CD4-positive, CD25-positive, alpha-beta regulatory T cell (primary cell): Measurements from ENCODE around the gene RIC8B. TPM values are rescaled to one million over a fixed set of nuclear protein-coding genes. Genes with fewer than 3 reads are reported as not detected.

Experiments used
- ATAC-seq, 2 donors: fragments of 150-1000 bp; cut with Tn5 transposase; one replicate each; pipeline ENCODE4 v1.10.0; 2021; ENCODE audit warnings: low read depth in 2 of 2, moderate number of reproducible peaks in 2 of 2, moderate library complexity in 1 of 2
- DNase-seq, 3 donors: peaks; one replicate each; pipeline versions ENCODE4 v3.0.0 to v3.0.0-alpha.2; 2012 to 2022; ENCODE audit warnings: mixed read lengths in 1 of 3
- H3K27ac ChIP-seq: one replicate; pipeline ENCODE4 v1.7.0; 2013; ENCODE audit warnings: mild to moderate bottlenecking, low read length; ENCODE audit not compliant: insufficient read depth, poor library complexity, severe bottlenecking
- H3K27me3 ChIP-seq: one replicate; pipeline ENCODE4 v1.7.0; 2013; ENCODE audit warnings: low read length; ENCODE audit not compliant: control insufficient read depth, insufficient read depth
- H3K36me3 ChIP-seq: one replicate; pipeline ENCODE4 v1.7.0; 2013; ENCODE audit warnings: mild to moderate bottlenecking, low read length, moderate library complexity; ENCODE audit not compliant: control insufficient read depth, insufficient read depth
- H3K4me1 ChIP-seq: 2 replicates; pipeline ENCODE4 v1.7.0; 2013; ENCODE audit warnings: mild to moderate bottlenecking, low read length; ENCODE audit not compliant: insufficient read depth, control insufficient read depth, poor library complexity, severe bottlenecking
- H3K4me3 ChIP-seq: one replicate; pipeline ENCODE4 v1.7.0; 2013; ENCODE audit warnings: low read depth, mild to moderate bottlenecking, low read length, moderate library complexity
- H3K9me3 ChIP-seq, 2 experiments: 1 replicate in 1 of 2; 2 replicates in 1 of 2; pipeline ENCODE4 v1.7.0; 2013; ENCODE audit warnings: low read length in 2 of 2, mild to moderate bottlenecking in 1 of 2, moderate library complexity in 1 of 2; ENCODE audit not compliant: control insufficient read depth in 2 of 2
- H3K27ac Mint-ChIP-seq, 3 donors: one replicate each; pipeline ENCODE4 v1.8.0; 2020 to 2022; ENCODE audit warnings: mild to moderate bottlenecking in 3 of 3, mixed read lengths in 3 of 3, moderate library complexity in 2 of 3
- H3K27me3 Mint-ChIP-seq: one replicate; pipeline ENCODE4 v1.8.0; 2022; ENCODE audit warnings: mild to moderate bottlenecking, mixed read lengths
- H3K36me3 Mint-ChIP-seq: one replicate; pipeline ENCODE4 v1.8.0; 2020; ENCODE audit warnings: mixed read lengths
- H3K4me1 Mint-ChIP-seq, 4 donors: one replicate each; pipeline ENCODE4 v1.8.0; 2020 to 2022; ENCODE audit warnings: mixed read lengths in 4 of 4, mild to moderate bottlenecking in 1 of 4
- H3K4me3 Mint-ChIP-seq, 4 donors: one replicate each; pipeline ENCODE4 v1.8.0; 2020 to 2022; ENCODE audit warnings: mild to moderate bottlenecking in 4 of 4, mixed read lengths in 4 of 4, moderate library complexity in 3 of 4
- H3K9me3 Mint-ChIP-seq, 7 donors: one replicate each; pipeline ENCODE4 v1.8.0; 2020 to 2022; ENCODE audit warnings: mixed read lengths in 7 of 7, mild to moderate bottlenecking in 3 of 7, moderate library complexity in 2 of 7
- polyA plus RNA-seq, 4 donors: library from polyadenylated mRNA; unstranded; fragments of 300-500 nt; fragmentation: Illumina TruSeq; gene quantifications; one replicate each; pipeline ENCODE4 v1.2.3, GENCODE V29; 2021
- total RNA-seq: library from RNA; stranded (reverse); gene quantifications from one replicate; pipeline ENCODE4 v1.2.3, GENCODE V29; 2022

The RIC8B gene
- total and polyA plus RNA-seq, 5 donors from 2014 or later: 5.2 to 16.0 (median 5.5) TPM

DNA sequence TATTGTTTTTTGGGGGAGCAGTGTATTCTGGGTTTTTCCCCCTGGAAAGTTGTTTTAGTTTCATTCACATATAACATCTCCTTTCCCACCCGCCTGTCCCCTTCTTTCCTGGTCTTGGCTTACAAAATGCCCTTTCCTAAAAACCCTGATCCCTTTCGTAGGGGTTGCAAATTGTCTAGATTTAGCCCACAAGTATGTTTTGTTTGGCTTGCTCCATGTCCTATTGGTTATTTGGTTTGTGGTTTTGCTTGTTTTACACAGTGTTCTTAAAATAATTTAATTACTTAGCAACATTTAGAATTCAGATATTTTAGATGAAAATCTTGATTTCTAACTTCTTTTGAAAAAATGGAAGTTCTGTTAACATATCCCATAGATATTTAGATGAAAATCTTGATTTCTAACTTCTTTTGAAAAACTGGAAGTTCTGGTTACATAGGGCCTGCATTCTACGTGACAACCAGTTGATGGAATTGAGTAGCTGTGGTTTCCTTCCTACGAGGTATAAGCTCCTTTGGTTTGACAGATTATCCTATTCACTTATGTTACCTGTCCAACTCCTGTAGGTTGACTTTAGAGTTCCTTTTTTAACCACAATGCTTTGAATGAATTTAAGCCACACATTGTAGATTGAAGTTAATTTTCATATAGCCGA lies 92.1 kb downstream of the RIC8B start:
- H3K27ac ChIP-seq: no peak overlapping the region
- Mint-ChIP-seq H3K9me3 (no peaks in the 10 kb centered on the region), H3K4me1 (peaks cover 0 to 13% (median 5%) of the 10 kb centered on the region in 4 donors), H3K27me3 (no peaks in the 10 kb centered on the region), H3K27ac (no peak overlapping the region), H3K36me3 (peaks cover 30% of the 10 kb centered on the region), H3K4me3 (no peak overlapping the region)
- no peaks in the 10 kb centered on the region for H3K4me1 ChIP-seq
- no peaks in the 10 kb centered on the region for H3K27me3 ChIP-seq
- H3K9me3 ChIP-seq: no peaks in the 10 kb centered on the region
- peaks cover 13% of the 10 kb centered on the region for H3K36me3 ChIP-seq
- no peak for DNase-seq
- H3K4me3 ChIP-seq: no peak overlapping the region
- no peak for ATAC-seq

DNA sequence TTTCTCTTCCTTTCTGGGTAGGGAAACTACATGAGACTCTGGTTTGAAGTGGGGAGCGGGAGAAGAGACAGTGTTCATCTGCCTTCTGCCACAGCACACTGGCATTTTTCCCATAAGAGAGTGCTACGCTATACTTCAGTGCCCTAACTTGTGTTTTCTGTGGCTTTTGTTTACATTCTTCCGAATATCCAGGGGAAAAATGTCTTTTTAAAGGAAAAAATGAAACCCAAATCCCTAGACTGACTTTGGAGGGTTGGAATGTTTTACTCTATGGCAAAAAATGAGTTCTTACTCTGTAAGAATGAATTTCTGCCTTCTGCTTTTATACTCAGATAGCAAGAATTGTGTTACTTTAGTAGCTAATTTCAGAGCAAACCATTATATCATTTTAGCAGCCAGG lies 93.2 kb downstream of the RIC8B start:
- H3K27ac Mint-ChIP-seq: no peak overlapping the region
- peaks cover 30% of the 10 kb centered on the region for H3K36me3 Mint-ChIP-seq
- H3K4me1 Mint-ChIP-seq: peaks cover 0 to 18% (median 6%) of the 10 kb centered on the region in 4 donors
- Histone ChIP-seq H3K9me3 (no peaks in the 10 kb centered on the region), H3K36me3 (peaks cover 16% of the 10 kb centered on the region), H3K4me1 (no peaks in the 10 kb centered on the region), H3K27me3 (no peaks in the 10 kb centered on the region), H3K4me3 (no peak overlapping the region), H3K27ac (no peak overlapping the region)
- H3K9me3 Mint-ChIP-seq: no peaks in the 10 kb centered on the region
- no peak for ATAC-seq
- no peak for DNase-seq
- H3K4me3 Mint-ChIP-seq: no peak overlapping the region
- no peaks in the 10 kb centered on the region for H3K27me3 Mint-ChIP-seq

DNA sequence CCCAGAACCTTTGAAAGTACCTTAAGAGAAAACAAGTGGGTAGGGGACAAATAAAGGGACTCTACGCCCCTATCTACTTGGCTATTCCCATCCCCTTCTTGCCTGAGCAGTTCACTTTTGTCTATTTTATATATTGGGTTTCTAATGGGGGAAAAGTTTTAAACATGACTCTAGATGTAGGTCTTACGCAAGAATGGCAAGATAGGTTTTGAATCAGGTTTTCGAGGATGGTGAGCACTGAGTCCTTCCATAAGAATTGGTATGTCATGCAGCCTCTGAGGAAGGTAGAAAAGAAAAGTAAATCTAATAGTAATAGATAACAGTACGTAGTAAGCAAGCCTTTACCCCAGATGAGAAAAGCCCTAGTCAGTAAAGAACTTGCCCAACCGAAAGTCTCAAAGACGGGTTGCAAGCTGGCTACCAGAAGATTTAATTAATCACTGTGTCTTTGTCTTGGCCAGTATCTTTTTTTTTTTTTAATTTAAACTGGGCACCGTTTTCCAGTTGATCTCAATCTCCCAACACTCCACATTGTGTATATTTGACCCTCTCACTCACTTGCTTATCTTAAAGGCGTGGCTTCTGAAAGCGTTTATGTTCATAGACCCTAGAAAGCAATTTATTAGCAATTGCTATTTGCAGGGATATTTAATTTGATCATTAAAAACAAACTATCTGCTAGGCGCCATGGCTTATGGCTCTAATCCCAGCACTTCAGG lies 94.7 kb downstream of the RIC8B start:
- no peaks in the 10 kb centered on the region for H3K4me1 ChIP-seq
- Mint-ChIP-seq H3K27me3 (no peaks in the 10 kb centered on the region), H3K27ac (no peak overlapping the region), H3K4me3 (no peak overlapping the region), H3K9me3 (no peaks in the 10 kb centered on the region), H3K36me3 (peaks cover 34% of the 10 kb centered on the region), H3K4me1 (peaks cover 0 to 18% (median 6%) of the 10 kb centered on the region in 4 donors)
- no peaks in the 10 kb centered on the region for H3K27me3 ChIP-seq
- DNase-seq: no peak
- peaks cover 22% of the 10 kb centered on the region for H3K36me3 ChIP-seq
- no peak overlapping the region for H3K27ac ChIP-seq
- H3K4me3 ChIP-seq: no peak overlapping the region
- H3K9me3 ChIP-seq: no peaks in the 10 kb centered on the region
- no peak for ATAC-seq

GRCh38 chr12:106870116-106870515 lies 95.6 kb downstream of the RIC8B start:
- DNase-seq (no peak), ATAC-seq (no peak)
- Histone ChIP-seq H3K4me1 (no peaks in the 10 kb centered on the region), H3K4me3 (no peak overlapping the region), H3K27me3 (no peaks in the 10 kb centered on the region), H3K36me3 (peaks cover 22% of the 10 kb centered on the region), H3K27ac (no peak overlapping the region), H3K9me3 (no peaks in the 10 kb centered on the region)
- Mint-ChIP-seq H3K36me3 (peaks cover 28% of the 10 kb centered on the region), H3K4me3 (no peak overlapping the region), H3K9me3 (no peaks in the 10 kb centered on the region), H3K4me1 (peaks cover 0 to 18% (median 6%) of the 10 kb centered on the region in 4 donors), H3K27me3 (no peaks in the 10 kb centered on the region), H3K27ac (no peak overlapping the region)

DNA sequence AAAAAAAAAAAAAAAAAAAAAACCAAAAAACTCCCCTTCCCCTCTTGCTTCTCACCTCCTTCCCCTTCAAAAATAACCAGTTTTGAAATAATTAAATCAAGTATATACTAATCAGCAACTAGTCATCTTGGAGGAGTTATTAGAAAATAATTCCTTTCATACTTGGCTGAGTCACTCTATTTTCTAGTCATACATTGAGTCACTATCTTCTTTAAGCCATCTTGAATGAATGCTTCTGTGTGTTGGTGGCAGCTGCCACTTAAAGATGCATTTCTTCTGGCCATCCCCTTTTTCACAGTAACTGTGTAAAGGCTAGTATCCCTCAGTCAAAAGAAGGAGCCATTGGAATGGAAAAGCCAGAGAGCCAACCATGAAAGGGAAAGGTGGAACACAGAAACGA lies 97.0 kb downstream of the RIC8B start:
- no peaks in the 10 kb centered on the region for H3K9me3 ChIP-seq
- H3K4me1 ChIP-seq: no peaks in the 10 kb centered on the region
- no peak for ATAC-seq
- peaks cover 18% of the 10 kb centered on the region for H3K36me3 ChIP-seq
- no peak overlapping the region for H3K27ac ChIP-seq
- H3K4me1 Mint-ChIP-seq: peaks cover 0 to 13% (median 6%) of the 10 kb centered on the region in 4 donors
- no peaks in the 10 kb centered on the region for H3K27me3 ChIP-seq
- no peak overlapping the region for H3K4me3 Mint-ChIP-seq
- H3K27me3 Mint-ChIP-seq: no peaks in the 10 kb centered on the region
- no peak overlapping the region for H3K4me3 ChIP-seq
- H3K36me3 Mint-ChIP-seq: peaks cover 21% of the 10 kb centered on the region
- no peak overlapping the region for H3K27ac Mint-ChIP-seq
- H3K9me3 Mint-ChIP-seq: no peaks in the 10 kb centered on the region
- DNase-seq: no peak

GRCh38 chr12:106873983-106874382 lies 99.5 kb downstream of the RIC8B start:
- peaks cover 22% of the 10 kb centered on the region for H3K36me3 ChIP-seq
- H3K4me3 ChIP-seq: no peak overlapping the region
- H3K27me3 ChIP-seq: no peaks in the 10 kb centered on the region
- no peak overlapping the region for H3K4me3 Mint-ChIP-seq
- H3K9me3 ChIP-seq: no peaks in the 10 kb centered on the region
- H3K4me1 ChIP-seq: no peaks in the 10 kb centered on the region
- no peak overlapping the region for H3K27ac ChIP-seq
- ATAC-seq (no peak), DNase-seq (no peak)
- H3K36me3 Mint-ChIP-seq: peaks cover 17% of the 10 kb centered on the region
- H3K27ac Mint-ChIP-seq: peak overlapping the region in 1 of 3 donors; percentile 29
- H3K9me3 Mint-ChIP-seq: no peaks in the 10 kb centered on the region
- peaks cover 0 to 13% (median 2%) of the 10 kb centered on the region in 4 donors for H3K4me1 Mint-ChIP-seq
- H3K27me3 Mint-ChIP-seq: no peaks in the 10 kb centered on the region

GRCh38 chr12:106878804-106879203 lies 104.3 kb downstream of the RIC8B start:
- H3K4me1 ChIP-seq: no peaks in the 10 kb centered on the region
- Mint-ChIP-seq H3K36me3 (peaks cover 31% of the 10 kb centered on the region), H3K27ac (no peak overlapping the region), H3K9me3 (no peaks in the 10 kb centered on the region), H3K27me3 (no peaks in the 10 kb centered on the region), H3K4me1 (peaks cover 0 to 3% (median 0%) of the 10 kb centered on the region in 4 donors), H3K4me3 (no peak overlapping the region)
- DNase-seq (no peak), ATAC-seq (no peak)
- peaks cover 50% of the 10 kb centered on the region for H3K36me3 ChIP-seq
- no peak overlapping the region for H3K4me3 ChIP-seq
- no peaks in the 10 kb centered on the region for H3K27me3 ChIP-seq
- no peaks in the 10 kb centered on the region for H3K9me3 ChIP-seq
- H3K27ac ChIP-seq: no peak overlapping the region

DNA sequence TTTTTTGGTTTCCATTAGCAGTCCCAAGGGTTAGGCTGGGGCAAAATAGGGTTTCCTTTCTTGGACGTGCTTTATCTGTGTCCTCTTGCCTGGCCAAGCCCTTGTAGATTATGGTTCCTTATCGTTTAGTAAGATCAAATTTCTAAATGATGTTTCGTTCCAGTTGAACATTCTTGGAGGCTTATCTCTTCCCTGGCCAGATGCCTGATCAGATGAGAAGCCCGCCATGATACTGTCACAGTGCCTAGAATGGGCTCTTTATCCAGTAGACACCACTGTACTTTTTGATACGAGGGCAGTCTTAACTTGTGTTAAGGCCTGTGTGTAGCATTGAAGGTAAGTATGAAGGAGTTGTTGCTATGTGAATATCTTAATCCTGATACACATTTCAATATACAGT lies 105.1 kb downstream of the RIC8B start:
- Histone ChIP-seq H3K4me1 (no peaks in the 10 kb centered on the region), H3K36me3 (peaks cover 57% of the 10 kb centered on the region), H3K27me3 (no peaks in the 10 kb centered on the region), H3K4me3 (no peak overlapping the region), H3K9me3 (no peaks in the 10 kb centered on the region), H3K27ac (no peak overlapping the region)
- DNase-seq (no peak), ATAC-seq (no peak)
- Mint-ChIP-seq H3K9me3 (no peaks in the 10 kb centered on the region), H3K4me3 (no peak overlapping the region), H3K27ac (no peak overlapping the region), H3K27me3 (no peaks in the 10 kb centered on the region), H3K36me3 (peaks cover 38% of the 10 kb centered on the region), H3K4me1 (peaks cover 0 to 5% (median 0%) of the 10 kb centered on the region in 4 donors)
